Muscle of leg (tissue), 11 donors: ENCODE measurements around the gene TTC8. TPM values are rescaled to one million over a fixed set of nuclear protein-coding genes. Genes with fewer than 3 reads are reported as not detected.

Source experiments
- DNase-seq: peaks from one replicate; pipeline ENCODE4 v3.0.0; 2013
- H3K27ac ChIP-seq: one replicate; pipeline ENCODE4 v1.5.1; 2013; ENCODE audit warnings: mild to moderate bottlenecking, low read length, control low read depth
- H3K27me3 ChIP-seq: one replicate; pipeline ENCODE4 v1.6.1; 2013; ENCODE audit warnings: low read length; ENCODE audit not compliant: control insufficient read depth, insufficient read depth
- H3K36me3 ChIP-seq: one replicate; pipeline ENCODE4 v1.6.1; 2013; ENCODE audit warnings: low read length; ENCODE audit not compliant: control insufficient read depth, insufficient read depth
- H3K4me1 ChIP-seq: one replicate; pipeline ENCODE4 v1.6.1; 2013; ENCODE audit warnings: low read length; ENCODE audit not compliant: control insufficient read depth, insufficient read depth
- H3K4me3 ChIP-seq: one replicate; pipeline ENCODE4 v1.5.1; 2013; ENCODE audit warnings: low read length, control low read depth
- H3K9me3 ChIP-seq: replicated peaks from 2 replicates; pipeline ENCODE4 v1.6.1; 2013; ENCODE audit warnings: low read depth, low read length; ENCODE audit not compliant: control insufficient read depth
- WGBS: methylation state at CpG from one replicate; pipeline ENCODE4 v1.1.5; 2013; ENCODE audit warnings: missing lambda C conversion rate; ENCODE audit not compliant: insufficient coverage; 5-methylcytosine and 5-hydroxymethylcytosine counted together
- polyA plus RNA-seq, 8 donors: library from polyadenylated mRNA; unstranded; fragments of 120-200 nt; gene quantifications; one replicate each; pipeline versions ENCODE4 v1.2.1 to v1.2.3, GENCODE V29; 2013; ENCODE audit warnings: inconsistent platforms in 1 of 8, low replicate concordance in 1 of 8; ENCODE audit not compliant: insufficient read length in 8 of 8, insufficient read depth in 1 of 8
- total RNA-seq: library from RNA; stranded (reverse); fragments of 120-200 nt; gene quantifications from one replicate; pipeline ENCODE4 v1.2.4, GENCODE V29; 2013

TTC8 gene
- total and polyA plus RNA-seq, 9 donors: 14.4 to 19.2 (median 15.9) TPM

- Histone ChIP-seq H3K27me3 (peaks cover 18% of the 10 kb centered on the region), H3K36me3 (no peaks in the 10 kb centered on the region), H3K27ac (peak within 1 kb of the TSS; percentile 7), H3K9me3 (no peaks in the 10 kb centered on the region), H3K4me1 (peaks cover 12% of the 10 kb centered on the region), H3K4me3 (peak within 1 kb of the TSS; percentile 61)
- under 1% methylated on average over 110 of the region's 111 CpGs for WGBS
- DNase-seq: peak; percentile 86
Measured at GRCh38 chr14:88792473-88793258, 31.8 kb upstream of the TTC8 start, which contains the start of gene EML5. Gene EML5 (minus strand): TSS chr14:88792953. CDS start chr14:88792503, 450 bp downstream.

- Histone ChIP-seq H3K36me3 (no peaks in the 10 kb centered on the region), H3K9me3 (no peaks in the 10 kb centered on the region), H3K4me3 (peak overlapping the region; percentile 61), H3K27me3 (peaks cover 18% of the 10 kb centered on the region), H3K27ac (peak overlapping the region; percentile 7), H3K4me1 (peaks cover 12% of the 10 kb centered on the region)
- 93% methylated on average over 3 of the region's 13 CpGs for WGBS
- DNase-seq: peak; percentile 1
Measured at GRCh38 chr14:88793259-88793625, 31.2 kb upstream of the TTC8 start.

GRCh38 chr14:88798156-88798555 is 26.3 kb upstream of the TTC8 start:
- no peaks in the 10 kb centered on the region for H3K9me3 ChIP-seq
- WGBS: 17% methylated on average over 1 of the region's 4 CpGs
- DNase-seq: no peak
- H3K27me3 ChIP-seq: peaks cover 4% of the 10 kb centered on the region
- H3K27ac ChIP-seq: no peak overlapping the region
- no peak overlapping the region for H3K4me3 ChIP-seq
- H3K4me1 ChIP-seq: peaks cover 4% of the 10 kb centered on the region
- H3K36me3 ChIP-seq: no peaks in the 10 kb centered on the region

- Histone ChIP-seq H3K4me1 (no peaks in the 10 kb centered on the region), H3K27ac (no peak overlapping the region), H3K9me3 (no peaks in the 10 kb centered on the region), H3K27me3 (no peaks in the 10 kb centered on the region), H3K4me3 (no peak overlapping the region), H3K36me3 (no peaks in the 10 kb centered on the region)
- no CpG with 5 or more reads among the region's 5 CpGs for WGBS
- DNase-seq: no peak
Measured at GRCh38 chr14:88799522-88799921, 24.9 kb upstream of the TTC8 start.

GRCh38 chr14:88802596-88802995 is 21.9 kb upstream of the TTC8 start:
- Histone ChIP-seq H3K4me1 (no peaks in the 10 kb centered on the region), H3K36me3 (no peaks in the 10 kb centered on the region), H3K4me3 (no peak overlapping the region), H3K27ac (no peak overlapping the region), H3K9me3 (no peaks in the 10 kb centered on the region), H3K27me3 (no peaks in the 10 kb centered on the region)
- 69% methylated on average over 5 of the region's 6 CpGs for WGBS
- DNase-seq: no peak

GRCh38 chr14:88804035-88804434 is 20.4 kb upstream of the TTC8 start:
- WGBS: 100% methylated on average over 1 of the region's 2 CpGs
- Histone ChIP-seq H3K4me1 (no peaks in the 10 kb centered on the region), H3K9me3 (no peaks in the 10 kb centered on the region), H3K4me3 (no peak overlapping the region), H3K36me3 (no peaks in the 10 kb centered on the region), H3K27me3 (no peaks in the 10 kb centered on the region), H3K27ac (no peak overlapping the region)
- DNase-seq: no peak

GRCh38 chr14:88804477-88804876 is 20.0 kb upstream of the TTC8 start:
- no peak for DNase-seq
- Histone ChIP-seq H3K9me3 (no peaks in the 10 kb centered on the region), H3K4me1 (no peaks in the 10 kb centered on the region), H3K27ac (no peak overlapping the region), H3K27me3 (no peaks in the 10 kb centered on the region), H3K36me3 (no peaks in the 10 kb centered on the region), H3K4me3 (no peak overlapping the region)
- WGBS: no CpG with 5 or more reads among the region's 1 CpG

- no peak for DNase-seq
- H3K27ac ChIP-seq: no peak overlapping the region
- no peaks in the 10 kb centered on the region for H3K4me1 ChIP-seq
Measured at GRCh38 chr14:88808359-88808758, 16.1 kb upstream of the TTC8 start.

GRCh38 chr14:88815980-88816379 is 8.5 kb upstream of the TTC8 start:
- Histone ChIP-seq H3K27me3 (no peaks in the 10 kb centered on the region), H3K4me3 (no peak overlapping the region)

More at GRCh38 chr14:88808359-88808758, 16.1 kb upstream of the TTC8 start:
- H3K27me3 ChIP-seq: no peaks in the 10 kb centered on the region
- no peak overlapping the region for H3K4me3 ChIP-seq
- no peaks in the 10 kb centered on the region for H3K36me3 ChIP-seq
- no peaks in the 10 kb centered on the region for H3K9me3 ChIP-seq

GRCh38 chr14:88818018-88818417 is 6.4 kb upstream of the TTC8 start:
- DNase-seq: no peak
- Histone ChIP-seq H3K4me1 (no peaks in the 10 kb centered on the region), H3K27ac (no peak overlapping the region), H3K27me3 (peaks cover 2% of the 10 kb centered on the region), H3K9me3 (no peaks in the 10 kb centered on the region), H3K36me3 (no peaks in the 10 kb centered on the region), H3K4me3 (no peak overlapping the region)
- 67% methylated on average over 1 of the region's 1 CpG for WGBS

More at GRCh38 chr14:88815980-88816379, 8.5 kb upstream of the TTC8 start:
- Histone ChIP-seq H3K4me1 (no peaks in the 10 kb centered on the region), H3K36me3 (no peaks in the 10 kb centered on the region), H3K27ac (no peak overlapping the region), H3K9me3 (no peaks in the 10 kb centered on the region)
- DNase-seq: no peak
- 100% methylated on average over 1 of the region's 4 CpGs for WGBS
